Head of caudate nucleus (tissue), 42 donors: ENCODE results near the gene ZDHHC12.

Experiments used
- DNase-seq, 42 donors: peaks; one replicate each; pipeline versions ENCODE4 v3.0.0 to v3.0.0-alpha.2; 2020 to 2021; ENCODE audit warnings: mixed read lengths in 7 of 42
- intact Hi-C: fragments of 100-400 bp; cut with DNase I; formaldehyde crosslinking; loops from one replicate; pipeline ENCODE4 v1.15.0; 2022

ZDHHC12 gene, protein sequence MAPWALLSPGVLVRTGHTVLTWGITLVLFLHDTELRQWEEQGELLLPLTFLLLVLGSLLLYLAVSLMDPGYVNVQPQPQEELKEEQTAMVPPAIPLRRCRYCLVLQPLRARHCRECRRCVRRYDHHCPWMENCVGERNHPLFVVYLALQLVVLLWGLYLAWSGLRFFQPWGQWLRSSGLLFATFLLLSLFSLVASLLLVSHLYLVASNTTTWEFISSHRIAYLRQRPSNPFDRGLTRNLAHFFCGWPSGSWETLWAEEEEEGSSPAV

DNA sequence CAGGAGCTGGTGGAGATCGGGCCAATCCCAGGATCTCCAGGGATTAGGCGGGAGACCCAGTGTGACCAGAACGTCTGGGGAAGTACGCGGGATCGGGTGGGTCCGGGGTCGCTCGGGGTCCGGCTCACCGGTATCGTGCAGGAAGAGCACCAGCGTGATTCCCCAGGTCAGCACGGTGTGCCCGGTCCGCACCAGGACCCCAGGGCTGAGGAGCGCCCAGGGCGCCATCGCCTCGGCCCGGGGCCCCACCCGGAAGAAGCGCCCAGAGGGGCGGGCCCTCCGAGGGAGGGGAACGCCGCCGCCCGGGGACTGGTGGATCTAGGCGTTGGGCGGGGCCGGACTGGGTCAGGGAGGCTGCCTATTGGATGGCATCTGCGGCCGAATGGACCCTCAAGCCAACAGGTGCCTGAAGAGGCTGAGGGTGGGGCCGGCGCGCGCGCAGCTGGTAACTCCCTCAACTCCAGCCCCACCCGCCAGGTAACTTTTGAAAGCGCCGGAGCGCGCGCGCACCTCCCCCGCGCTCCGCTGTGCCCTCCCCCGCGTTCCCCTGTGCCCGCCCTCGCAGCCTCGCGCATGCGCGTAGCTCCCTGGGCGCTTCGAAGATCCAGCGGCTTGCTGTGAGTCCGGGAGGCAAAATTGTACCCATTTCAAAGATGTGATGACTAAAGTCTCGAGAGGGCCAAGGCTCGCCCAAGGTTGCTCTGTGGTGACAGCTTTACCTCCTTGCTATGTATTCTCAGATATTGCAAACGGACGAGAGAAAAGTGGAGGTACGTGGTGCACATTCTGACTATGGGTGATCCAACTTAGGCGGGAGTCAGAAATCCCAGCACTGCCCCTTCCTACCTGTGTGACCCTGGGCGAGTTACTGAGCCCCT lies at the start of gene ZDHHC12:
TSS of gene ZDHHC12 (minus strand) at position 262 of the 878 bp plus-strand sequence. CDS start at position 228, 34 bp downstream.
- intact Hi-C loops: no loop called here
- DNase-seq: peak; percentile 85 to 98 (median 95)

DNA sequence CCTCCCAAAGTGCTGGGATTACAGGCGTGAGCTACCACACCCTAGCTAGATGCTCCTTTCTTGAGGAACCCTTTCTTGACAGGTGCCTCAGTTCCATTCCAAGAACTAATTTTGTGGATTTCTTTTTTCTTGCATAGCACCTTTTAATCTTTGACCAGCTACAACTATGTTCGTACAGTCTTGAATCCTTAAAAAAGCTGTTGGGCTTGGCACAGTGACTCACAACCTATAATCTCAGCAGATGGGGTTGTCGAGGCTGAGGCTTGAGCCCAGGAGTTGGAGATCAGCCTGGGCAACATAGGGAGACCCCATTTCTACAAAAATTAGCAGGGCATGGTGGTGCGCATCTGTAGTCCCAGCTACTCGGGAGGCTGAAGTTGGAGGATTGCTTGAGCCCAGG lies 49.1 kb upstream of the ZDHHC12 start:
- intact Hi-C loops: loop anchor here (2.0 kb wide), 1 partner anchor 46 kb away; the partner anchor contains the start of gene ENDOG
- no peak for DNase-seq

DNA sequence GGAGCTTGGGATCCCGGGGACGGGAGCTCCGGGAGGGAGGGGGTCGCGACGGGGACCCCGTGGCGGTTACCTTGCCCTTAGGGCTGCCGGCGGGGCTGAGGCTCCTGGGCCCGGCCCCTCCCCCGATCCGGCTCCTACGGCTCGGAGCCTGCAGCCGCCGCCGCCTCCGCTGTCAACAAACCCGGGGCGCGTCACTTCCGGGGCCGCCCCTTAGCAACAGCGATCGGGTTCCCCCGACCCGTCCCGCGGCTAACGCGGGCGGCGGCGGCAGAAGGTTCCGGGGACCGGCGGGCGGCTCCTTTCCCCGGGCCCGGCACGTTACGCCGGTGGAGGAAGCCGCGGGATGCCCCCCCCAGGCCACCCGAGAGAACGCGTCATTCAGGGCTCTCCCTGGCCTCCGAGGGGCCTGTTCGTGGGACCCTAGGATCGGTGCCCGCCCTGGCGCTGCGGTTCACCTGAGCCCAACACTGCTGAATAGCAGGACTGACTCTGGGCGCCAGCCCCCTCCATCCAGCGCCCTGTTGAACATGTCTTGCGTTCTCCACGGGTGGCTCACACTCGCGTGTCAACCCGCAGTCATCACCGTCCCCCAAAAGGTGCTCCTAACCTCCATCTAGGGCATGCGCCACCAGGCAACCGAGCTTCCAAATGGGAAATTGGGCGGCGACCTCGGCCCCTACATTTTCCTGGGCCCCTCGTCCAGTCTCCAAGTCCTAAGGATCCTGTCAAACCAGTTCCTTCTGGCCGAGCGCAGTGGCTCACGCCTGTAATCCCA lies 48.0 kb upstream of the ZDHHC12 start, which contains the start of gene ZER1:
TSS of gene ZER1 (minus strand) at position 183 of the 775 bp plus-strand sequence. CDS start 16,362 bp downstream, outside the sequence.
- intact Hi-C loops: loop anchor here (2.0 kb wide), 1 partner anchor 47 kb away; the partner anchor contains the start of gene ENDOG
- DNase-seq: peak; percentile 85 to 98 (median 96)

DNA sequence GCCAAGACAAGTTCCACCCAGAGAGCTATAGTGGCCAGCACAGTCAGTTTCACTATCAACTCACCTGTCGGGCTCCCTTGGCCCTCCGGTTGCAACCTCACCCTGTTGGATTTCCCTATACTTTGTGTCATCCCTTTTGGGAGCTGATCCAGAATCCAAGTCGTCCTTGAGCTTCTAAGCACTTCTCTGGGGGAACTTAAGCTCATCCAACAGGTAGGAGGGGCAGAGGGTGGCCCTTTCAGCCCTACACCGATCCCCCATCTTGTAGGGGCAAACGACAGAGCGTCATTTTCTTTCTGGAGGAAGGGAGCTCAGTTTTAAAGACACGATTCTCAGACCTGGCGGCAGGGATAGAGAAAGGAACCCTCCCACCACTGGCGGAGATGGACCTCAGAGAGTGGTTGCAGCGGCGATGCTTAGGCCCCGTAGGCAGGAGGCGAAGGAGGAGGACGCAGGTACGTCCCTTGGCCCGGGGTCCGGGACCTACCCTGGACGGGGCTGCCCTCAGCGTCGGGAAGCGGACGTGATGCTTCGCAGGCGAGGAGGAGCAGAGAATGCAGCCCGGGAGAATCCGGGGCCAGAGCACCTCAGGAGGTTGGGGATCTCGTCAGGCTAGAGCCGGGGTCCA lies 47.3 kb upstream of the ZDHHC12 start:
- peak in 9 of 42 donors; percentile 7 to 42 (median 14) for DNase-seq
- intact Hi-C loops: no loop called here

DNA sequence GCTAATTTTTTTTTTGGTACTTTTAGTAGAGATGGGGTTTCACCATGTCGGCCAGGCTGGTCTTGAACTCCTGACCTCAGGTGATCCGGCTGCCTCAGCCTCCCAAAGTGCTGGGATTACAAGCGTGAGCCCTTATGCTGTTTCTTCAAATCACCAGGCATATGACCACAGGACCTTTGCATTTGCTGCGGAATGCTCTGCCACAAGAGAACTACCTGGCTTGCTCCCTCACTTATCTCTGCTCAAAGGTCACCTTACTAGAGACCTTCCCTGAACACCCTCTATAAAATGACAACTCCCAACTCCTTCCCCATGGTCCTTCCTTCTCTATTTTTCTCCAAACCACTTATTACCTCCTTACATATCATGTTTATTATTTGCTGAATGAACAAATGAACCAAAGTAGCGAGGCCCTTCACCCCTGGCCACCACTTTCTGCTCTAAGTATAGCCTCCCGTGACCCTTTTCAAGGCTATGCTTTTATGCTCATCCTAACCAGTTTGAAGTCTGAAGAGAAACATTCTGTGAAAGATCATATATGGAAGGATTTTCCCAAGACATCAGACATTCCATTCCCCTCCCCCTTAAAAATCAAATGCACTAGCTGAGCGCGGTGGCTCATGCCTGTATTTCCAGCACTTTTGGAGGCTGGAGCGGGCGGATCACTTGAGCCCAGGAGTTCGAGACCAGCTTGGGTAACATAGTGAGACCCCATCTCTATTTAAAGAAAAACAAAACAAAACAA lies 46.5 kb upstream of the ZDHHC12 start:
- intact Hi-C loops: no loop called here
- DNase-seq: no peak

DNA sequence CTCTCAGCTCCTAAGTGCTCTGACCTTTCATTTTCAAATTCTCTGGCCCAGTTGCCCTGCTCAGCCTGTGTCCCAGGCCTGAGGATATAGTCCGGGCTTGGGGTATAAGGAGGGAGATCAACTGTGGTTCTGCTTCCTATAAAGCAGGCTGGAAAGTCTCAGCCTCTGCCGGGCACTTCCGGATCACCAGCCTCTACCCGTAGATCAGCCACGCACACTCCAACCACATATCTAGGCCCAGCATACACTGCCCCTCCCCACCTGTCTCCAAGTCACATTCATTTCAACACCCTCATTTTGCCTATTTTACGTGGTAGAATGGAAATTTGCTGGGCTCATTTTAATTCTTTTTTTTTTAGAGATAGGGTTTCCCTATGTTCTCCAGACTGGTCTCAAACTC lies 44.7 kb upstream of the ZDHHC12 start:
- intact Hi-C loops: no loop called here
- DNase-seq: no peak

DNA sequence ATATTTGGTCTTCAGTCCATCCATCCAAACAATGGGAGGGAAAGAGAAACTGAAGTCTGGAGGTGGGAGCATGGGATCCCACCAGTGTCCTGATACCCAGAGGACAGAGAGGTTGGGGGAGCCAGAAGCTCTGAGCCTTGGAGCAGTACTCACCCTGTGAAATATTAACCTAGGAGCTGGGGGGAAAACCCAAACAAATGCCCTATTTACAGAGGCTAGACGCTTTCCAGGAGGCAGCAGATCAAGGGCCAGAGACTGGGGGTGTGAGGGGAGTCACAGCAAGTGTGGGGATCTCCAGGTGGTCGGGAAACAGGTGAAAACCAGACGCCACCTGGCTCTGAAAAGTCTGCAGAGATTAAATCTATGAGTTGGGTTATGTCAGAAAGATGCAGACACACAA lies 41.6 kb upstream of the ZDHHC12 start:
- intact Hi-C loops: no loop called here
- DNase-seq: no peak

DNA sequence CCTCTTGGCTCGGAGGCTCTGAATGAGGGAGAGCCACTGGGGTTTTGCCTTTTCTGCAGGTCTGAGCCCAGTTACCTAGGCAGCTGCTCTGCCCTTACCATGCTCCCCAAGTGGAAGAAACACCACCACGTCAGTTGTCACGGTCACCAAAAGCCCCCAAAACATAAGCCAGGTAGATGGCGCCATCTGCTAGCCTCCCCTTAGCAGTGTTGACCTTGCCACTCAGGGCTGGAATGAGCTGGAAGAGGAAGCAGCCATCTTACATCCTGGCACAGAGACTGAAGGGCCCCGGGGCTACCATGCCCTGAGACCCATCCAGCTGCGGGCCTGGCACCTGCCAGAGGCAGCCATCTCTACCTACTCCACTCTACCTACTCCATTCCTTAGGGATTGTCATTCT lies 40.4 kb upstream of the ZDHHC12 start:
- intact Hi-C loops: no loop called here
- no peak for DNase-seq

DNA sequence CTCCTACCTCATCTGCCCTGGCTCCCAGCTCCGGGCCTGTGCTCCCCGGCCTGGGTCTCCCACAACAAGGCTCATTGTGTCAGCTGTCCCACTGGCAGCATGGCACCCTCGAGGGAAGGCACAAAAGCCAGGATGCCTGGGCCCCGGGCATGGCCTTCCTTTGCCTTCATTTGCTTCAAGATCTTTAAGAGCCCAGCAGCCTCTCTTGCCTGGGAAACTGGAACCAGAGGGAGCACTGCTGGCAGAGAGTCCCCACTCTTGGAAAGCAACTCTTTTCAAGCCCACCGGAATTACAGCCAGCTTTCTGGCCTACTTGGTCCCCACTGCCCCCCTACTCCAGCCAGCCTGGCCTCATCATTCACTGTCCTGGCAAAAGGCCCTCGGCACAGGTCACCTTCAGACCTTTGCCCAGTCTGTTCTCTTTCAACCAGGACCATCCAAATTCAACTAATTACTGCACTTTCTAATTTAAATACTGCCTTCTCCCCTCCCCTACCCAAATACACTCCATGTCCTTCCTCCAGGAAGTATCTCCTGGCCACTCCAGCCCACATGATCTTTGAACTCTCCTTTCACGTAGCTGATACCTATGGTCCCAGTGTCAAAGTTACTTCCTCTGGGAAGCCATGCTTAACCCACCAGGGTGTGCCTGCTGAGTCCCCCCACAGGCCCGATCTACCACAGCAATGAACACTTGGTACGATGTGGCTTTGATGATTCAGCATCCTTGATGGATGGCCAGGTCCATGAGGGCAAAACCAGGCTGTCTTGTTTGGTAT lies 38.9 kb upstream of the ZDHHC12 start:
- peak in 3 of 42 donors; percentile 11 to 43 (median 18) for DNase-seq
- intact Hi-C loops: no loop called here

DNA sequence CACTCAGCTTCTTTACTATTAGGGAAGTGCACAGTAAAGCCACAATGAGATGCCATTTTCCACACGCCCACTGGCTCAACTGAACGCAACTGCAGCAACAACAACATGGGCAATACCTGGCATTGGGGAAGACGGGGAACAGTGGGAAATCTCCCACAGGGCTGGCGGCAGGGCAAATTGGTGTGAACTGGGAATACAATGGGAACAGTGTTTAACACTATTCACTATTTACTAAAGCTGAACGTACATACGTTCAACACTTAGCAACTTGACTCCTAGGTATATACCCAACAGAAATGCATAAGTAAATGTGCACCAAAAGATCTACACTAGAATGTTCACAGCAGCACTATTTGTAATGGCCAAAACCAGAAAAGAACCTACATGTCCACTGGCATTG lies 33.7 kb upstream of the ZDHHC12 start:
- DNase-seq: no peak
- intact Hi-C loops: no loop called here

DNA sequence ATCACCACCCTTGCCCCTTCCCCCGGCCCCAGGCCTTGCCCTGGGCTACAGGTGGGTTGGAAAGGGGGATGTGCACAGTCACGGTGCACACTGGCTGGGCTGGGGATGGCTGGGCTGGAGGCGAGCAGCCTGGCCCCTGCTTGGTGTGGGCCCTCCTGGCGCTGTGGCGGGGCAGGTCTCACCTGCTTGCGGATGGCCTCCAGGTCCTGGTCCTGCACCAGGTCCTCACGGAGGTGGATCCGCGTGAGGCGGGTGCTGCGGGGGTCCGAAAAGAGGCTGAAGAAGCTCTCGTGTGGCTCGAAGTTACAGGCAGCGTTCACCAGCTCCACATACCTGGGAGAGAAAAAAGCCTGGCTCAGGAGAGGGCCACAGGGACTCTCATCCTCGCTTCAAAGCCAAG lies 29.7 kb upstream of the ZDHHC12 start:
- intact Hi-C loops: no loop called here
- DNase-seq: no peak

DNA sequence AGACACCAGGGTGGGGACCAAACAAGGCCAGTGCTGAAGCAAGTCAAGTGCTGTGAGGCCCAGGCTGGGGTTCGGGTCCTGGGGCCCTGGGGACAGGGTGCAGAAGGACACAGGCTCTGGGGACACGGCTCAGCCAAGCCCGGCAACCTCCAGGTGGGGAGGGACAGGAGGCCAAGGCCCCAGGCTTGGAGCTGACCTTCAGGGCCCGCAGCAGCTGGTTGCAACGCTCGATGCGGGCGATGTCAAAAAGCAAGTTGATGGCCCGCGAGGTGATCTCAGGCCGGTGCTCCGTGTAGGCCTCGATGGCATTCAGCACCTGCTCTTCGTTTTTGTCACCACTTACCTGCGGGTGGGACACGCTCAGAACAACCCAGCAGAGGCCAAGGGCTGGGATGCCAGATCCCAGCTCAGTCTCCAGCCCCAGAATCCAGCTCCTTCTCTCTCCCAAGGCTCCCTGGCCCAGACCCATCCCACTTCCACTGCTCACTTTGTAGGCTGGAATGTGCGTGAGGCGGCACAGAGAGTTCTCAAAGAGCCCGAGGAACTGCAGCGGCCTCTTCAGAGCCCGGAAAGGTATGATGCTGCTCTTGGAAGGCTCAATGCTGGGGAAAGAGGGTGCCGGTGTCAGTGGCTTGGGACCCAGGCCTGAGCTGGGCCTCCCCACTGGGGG lies 27.1 kb upstream of the ZDHHC12 start:
- DNase-seq: no peak

DNA sequence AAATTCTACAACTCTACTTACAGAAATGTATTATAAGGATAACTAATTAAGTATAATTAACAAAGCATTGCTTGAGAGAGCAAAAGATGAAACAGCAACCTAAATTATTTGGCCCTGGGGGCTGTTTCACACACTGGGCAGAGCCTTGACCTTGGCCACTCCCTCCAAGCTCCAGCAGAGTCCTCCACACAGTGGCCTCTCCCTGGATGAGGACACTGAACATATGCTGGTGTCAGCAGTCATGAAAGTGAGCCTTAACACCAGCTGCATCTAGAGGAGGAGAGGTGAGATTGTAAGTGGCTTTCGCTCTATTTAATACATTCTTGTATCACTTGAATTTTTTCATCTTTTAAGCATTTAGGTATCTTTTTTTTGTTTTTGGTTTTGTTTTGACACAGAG lies 23.3 kb upstream of the ZDHHC12 start:
- intact Hi-C loops: no loop called here

More for the DNA sequence above, 27.1 kb upstream of the ZDHHC12 start:
- intact Hi-C loops: no loop called here

DNA sequence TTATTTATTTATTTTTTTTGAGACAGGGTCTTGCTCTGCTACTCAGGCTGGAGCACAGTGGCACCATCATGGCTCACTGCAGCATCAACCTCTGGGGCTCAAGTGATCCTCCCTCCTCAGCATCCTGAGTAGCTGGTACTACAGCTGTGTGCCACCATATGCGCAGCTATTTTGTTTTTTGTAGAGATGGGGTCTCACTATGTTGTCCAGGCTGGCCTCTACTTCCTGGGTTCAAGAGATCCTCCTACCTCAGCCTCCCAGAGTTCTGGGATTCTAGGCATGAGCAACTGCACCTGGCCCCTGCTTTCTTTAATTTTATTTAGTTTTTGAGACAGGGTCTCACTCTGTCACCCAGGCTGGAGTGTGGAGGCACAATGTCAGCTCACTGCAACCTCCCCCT lies 19.5 kb upstream of the ZDHHC12 start:
- intact Hi-C loops: no loop called here
- DNase-seq: no peak

More for the DNA sequence above, 23.3 kb upstream of the ZDHHC12 start:
- DNase-seq: no peak

DNA sequence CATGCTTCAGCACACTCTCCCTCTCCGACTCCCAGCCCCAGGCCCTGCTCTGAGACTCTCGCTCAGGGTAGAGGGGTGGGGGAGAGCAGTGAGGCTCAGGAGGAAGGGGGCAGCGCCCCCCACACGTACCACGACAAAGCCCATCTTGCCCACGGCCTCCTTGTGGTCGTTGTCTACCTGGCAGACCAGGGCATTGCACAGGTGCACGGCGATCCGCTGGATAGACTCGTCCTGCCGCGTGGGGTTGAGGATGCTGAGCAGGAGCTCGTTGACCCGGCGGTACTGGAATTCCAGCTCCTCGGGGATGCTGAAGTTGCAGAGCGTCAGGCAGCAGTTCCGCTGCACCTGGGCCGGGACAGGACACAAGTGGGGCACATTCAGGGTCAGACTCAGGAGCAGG lies 18.5 kb upstream of the ZDHHC12 start:
- intact Hi-C loops: no loop called here
- DNase-seq: no peak

DNA sequence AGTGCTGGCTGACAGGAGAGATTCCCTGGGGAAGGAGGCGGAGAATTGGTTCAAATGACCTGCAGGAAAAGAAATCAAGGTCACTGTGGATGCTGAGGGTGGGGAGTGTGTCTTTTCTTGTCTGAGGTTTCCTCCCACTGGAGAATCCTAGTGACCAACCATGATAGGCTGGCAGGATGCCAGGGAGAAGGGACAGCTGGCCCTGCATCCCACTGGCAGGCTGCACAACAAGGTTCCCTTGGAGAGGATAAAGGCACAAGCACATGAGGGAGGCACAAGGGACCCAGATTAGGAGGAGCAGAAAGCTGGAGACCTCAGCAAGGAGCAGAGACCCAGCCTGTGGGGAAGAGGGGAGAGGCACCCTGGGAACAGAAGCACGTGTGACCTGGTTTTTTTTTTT lies 11.4 kb upstream of the ZDHHC12 start:
- intact Hi-C loops: no loop called here

DNA sequence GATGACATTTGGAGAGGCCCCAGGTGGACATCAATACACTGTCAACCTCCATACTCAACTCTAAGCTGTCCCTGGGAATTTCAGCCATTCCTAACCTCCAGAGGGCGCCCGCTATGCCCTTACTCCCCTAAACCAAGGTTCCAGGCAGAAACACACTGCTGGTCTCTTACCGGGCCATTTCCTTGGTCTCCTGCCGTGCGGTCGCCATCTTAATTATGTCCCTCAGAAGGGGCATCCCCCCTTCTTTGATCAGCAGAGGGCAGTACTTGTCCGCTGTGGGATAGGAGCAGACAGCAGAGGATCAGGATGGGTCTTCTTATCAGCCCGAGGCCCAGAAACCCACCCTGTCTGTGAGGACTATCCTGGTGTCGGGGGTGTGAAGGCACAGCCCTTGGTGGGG lies 9.3 kb upstream of the ZDHHC12 start:
- peak; percentile 39 to 90 (median 70) for DNase-seq
- intact Hi-C loops: no loop called here

More for the DNA sequence above, 11.4 kb upstream of the ZDHHC12 start:
- peak in 38 of 42 donors; percentile 23 to 86 (median 64) for DNase-seq
